Activated T-helper 17 cell treated with anti-CD3 and anti-CD28 coated beads, Interleukin-2, amount 50 U/mL, for 72 hours (primary cell): Measurements from ENCODE around the gene ATL1. TPM values are rescaled to one million over a fixed set of nuclear protein-coding genes. Genes with fewer than 3 reads are reported as not detected.

Experiments used
- ATAC-seq: fragments of 150-1000 bp; cut with Tn5 transposase; replicated peaks from 2 replicates; pipeline ENCODE4 v1.10.0; 2021; ENCODE audit warnings: mild to moderate bottlenecking, moderate library complexity
- H3K27ac Mint-ChIP-seq: one replicate; pipeline ENCODE4 v1.8.0; 2022; ENCODE audit warnings: mixed read lengths
- H3K27me3 Mint-ChIP-seq: one replicate; pipeline ENCODE4 v1.8.0; 2022; ENCODE audit warnings: mixed read lengths
- H3K36me3 Mint-ChIP-seq: one replicate; pipeline ENCODE4 v1.8.0; 2022; ENCODE audit warnings: low read depth, mild to moderate bottlenecking, mixed read lengths
- H3K4me1 Mint-ChIP-seq: one replicate; pipeline ENCODE4 v1.8.0; 2022; ENCODE audit warnings: mixed read lengths
- H3K4me3 Mint-ChIP-seq: one replicate; pipeline ENCODE4 v1.8.0; 2022; ENCODE audit warnings: mild to moderate bottlenecking, mixed read lengths
- H3K9me3 Mint-ChIP-seq: one replicate; pipeline ENCODE4 v1.8.0; 2022; ENCODE audit warnings: mixed read lengths
- total RNA-seq, 2 donors: library from RNA; stranded (reverse); gene quantifications; one replicate each; pipeline ENCODE4 v1.2.3, GENCODE V29; 2022

ATL1 gene
- total RNA-seq, 2 donors from 2014 or later, result 1.4 to 1.8 TPM

- H3K27me3 Mint-ChIP-seq, result no peaks in the 10 kb centered on the region
- H3K36me3 Mint-ChIP-seq, result no peaks in the 10 kb centered on the region
- no peak overlapping the region for H3K27ac Mint-ChIP-seq
- H3K9me3 Mint-ChIP-seq, result no peaks in the 10 kb centered on the region
- peaks cover under 1% of the 10 kb centered on the region for H3K4me1 Mint-ChIP-seq
- ATAC-seq, result no peak
- H3K4me3 Mint-ChIP-seq, result no peak overlapping the region
Observed at GRCh38 chr14:50602035-50602434, 42.1 kb downstream of the ATL1 start.

DNA sequence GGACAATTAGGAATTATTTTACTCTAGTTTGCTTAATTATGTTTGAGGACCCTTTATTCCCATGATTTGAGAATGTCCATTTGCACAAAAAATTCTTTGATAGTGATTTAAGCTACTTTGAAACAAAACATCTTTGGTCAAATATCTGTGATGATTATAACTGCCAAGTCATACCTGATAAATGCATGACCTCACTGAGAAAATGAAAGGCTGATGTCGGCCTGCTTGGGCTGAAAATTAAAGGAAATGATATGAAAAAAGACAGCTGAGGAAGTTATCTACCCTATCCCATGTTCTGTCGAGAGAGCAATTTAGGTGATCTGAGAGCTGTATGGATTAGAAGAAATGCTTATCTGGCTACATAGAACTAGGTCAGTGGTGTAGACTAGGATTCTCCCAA, 43.6 kb downstream of the ATL1 start:
- H3K27ac Mint-ChIP-seq, result no peak overlapping the region
- H3K9me3 Mint-ChIP-seq, result no peaks in the 10 kb centered on the region
- H3K36me3 Mint-ChIP-seq, result no peaks in the 10 kb centered on the region
- H3K4me3 Mint-ChIP-seq, result no peak overlapping the region
- peaks cover 6% of the 10 kb centered on the region for H3K4me1 Mint-ChIP-seq
- no peaks in the 10 kb centered on the region for H3K27me3 Mint-ChIP-seq
- no peak for ATAC-seq

GRCh38 chr14:50605766-50606165, 45.8 kb downstream of the ATL1 start:
- ATAC-seq, result no peak

GRCh38 chr14:50606468-50606867, 46.5 kb downstream of the ATL1 start:
- H3K27ac Mint-ChIP-seq, result no peak overlapping the region
- H3K9me3 Mint-ChIP-seq, result no peaks in the 10 kb centered on the region
- no peak overlapping the region for H3K4me3 Mint-ChIP-seq
- H3K27me3 Mint-ChIP-seq, result peaks cover 4% of the 10 kb centered on the region
- H3K4me1 Mint-ChIP-seq, result peaks cover 6% of the 10 kb centered on the region
- ATAC-seq, result no peak
- H3K36me3 Mint-ChIP-seq, result no peaks in the 10 kb centered on the region

More at GRCh38 chr14:50605766-50606165, 45.8 kb downstream of the ATL1 start:
- Mint-ChIP-seq H3K36me3 (no peaks in the 10 kb centered on the region), H3K27ac (no peak overlapping the region), H3K27me3 (no peaks in the 10 kb centered on the region), H3K4me1 (peaks cover 6% of the 10 kb centered on the region), H3K4me3 (no peak overlapping the region), H3K9me3 (no peaks in the 10 kb centered on the region)

GRCh38 chr14:50607181-50607580, 47.2 kb downstream of the ATL1 start:
- H3K4me1 Mint-ChIP-seq, result peaks cover 6% of the 10 kb centered on the region
- no peak overlapping the region for H3K4me3 Mint-ChIP-seq
- peak; percentile 96 for ATAC-seq
- H3K27me3 Mint-ChIP-seq, result peaks cover 8% of the 10 kb centered on the region
- no peaks in the 10 kb centered on the region for H3K9me3 Mint-ChIP-seq
- H3K27ac Mint-ChIP-seq, result peak overlapping the region; percentile 2
- H3K36me3 Mint-ChIP-seq, result no peaks in the 10 kb centered on the region

DNA sequence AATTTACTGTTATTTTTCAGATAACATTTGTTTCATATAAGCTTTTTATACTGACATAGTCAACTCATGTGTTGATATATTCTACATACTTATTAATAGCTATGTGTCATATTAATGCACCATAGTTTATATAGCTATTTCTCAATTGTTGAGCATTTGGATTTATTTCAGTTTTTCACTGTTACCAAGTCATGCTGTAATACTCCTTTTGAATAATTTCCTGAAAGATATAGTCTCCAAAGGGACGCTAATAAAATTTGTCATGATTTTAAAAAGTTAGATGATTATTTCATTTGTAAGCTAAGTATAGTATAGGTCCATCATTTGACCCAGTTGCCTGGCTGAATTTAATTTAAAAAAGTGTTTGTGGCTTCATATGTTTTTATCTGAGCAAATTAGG, 47.8 kb downstream of the ATL1 start:
- H3K4me3 Mint-ChIP-seq, result no peak overlapping the region
- peaks cover 8% of the 10 kb centered on the region for H3K27me3 Mint-ChIP-seq
- H3K4me1 Mint-ChIP-seq, result peaks cover 6% of the 10 kb centered on the region
- no peaks in the 10 kb centered on the region for H3K36me3 Mint-ChIP-seq
- H3K27ac Mint-ChIP-seq, result no peak overlapping the region
- no peaks in the 10 kb centered on the region for H3K9me3 Mint-ChIP-seq
- no peak for ATAC-seq

GRCh38 chr14:50608302-50608851, 48.4 kb downstream of the ATL1 start:
- Mint-ChIP-seq H3K4me3 (no peak overlapping the region), H3K27ac (no peak overlapping the region), H3K36me3 (no peaks in the 10 kb centered on the region), H3K9me3 (no peaks in the 10 kb centered on the region), H3K27me3 (peaks cover 8% of the 10 kb centered on the region), H3K4me1 (peaks cover 6% of the 10 kb centered on the region)
- no peak for ATAC-seq

DNA sequence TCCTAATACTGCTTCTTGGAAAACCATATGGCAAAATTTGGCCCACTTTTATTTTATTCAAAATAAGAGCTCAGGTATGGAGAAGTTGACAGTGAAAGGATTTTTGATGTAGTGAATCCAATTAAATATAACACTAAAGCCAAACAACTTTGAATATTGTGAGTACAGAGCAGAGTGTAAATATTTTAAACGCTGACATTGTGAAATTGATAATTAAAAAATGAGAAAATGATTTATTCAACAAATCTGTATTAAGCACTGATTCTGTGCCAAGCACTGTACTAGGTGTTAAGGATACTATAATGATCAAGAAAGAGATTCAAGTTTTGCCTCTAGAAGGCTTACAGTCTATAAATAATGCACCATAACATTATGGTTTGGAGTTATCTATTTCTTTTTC, 50.5 kb downstream of the ATL1 start:
- H3K27me3 Mint-ChIP-seq, result peaks cover 8% of the 10 kb centered on the region
- ATAC-seq, result no peak
- peaks cover 6% of the 10 kb centered on the region for H3K4me1 Mint-ChIP-seq
- H3K9me3 Mint-ChIP-seq, result no peaks in the 10 kb centered on the region
- H3K36me3 Mint-ChIP-seq, result no peaks in the 10 kb centered on the region
- H3K27ac Mint-ChIP-seq, result no peak overlapping the region
- H3K4me3 Mint-ChIP-seq, result no peak overlapping the region

DNA sequence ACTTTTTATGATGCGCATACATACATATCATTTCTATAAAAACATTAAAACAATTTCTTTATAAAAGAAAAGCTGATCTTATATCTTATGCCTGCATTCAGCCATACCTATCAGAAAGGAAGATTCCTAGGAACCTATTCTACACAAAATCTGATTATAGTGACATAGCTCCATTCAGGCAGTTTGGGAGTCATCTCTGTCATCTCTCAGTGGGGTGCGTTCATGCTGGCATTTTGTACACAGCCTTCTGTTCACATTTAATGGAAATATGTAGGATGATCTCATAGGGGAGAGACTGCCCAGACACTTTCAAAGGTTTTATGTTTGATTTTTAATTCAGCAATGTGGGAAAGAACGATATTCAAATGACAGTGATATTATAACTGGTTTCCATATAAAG, 52.9 kb downstream of the ATL1 start:
- H3K9me3 Mint-ChIP-seq, result no peaks in the 10 kb centered on the region
- no peak overlapping the region for H3K4me3 Mint-ChIP-seq
- no peaks in the 10 kb centered on the region for H3K4me1 Mint-ChIP-seq
- ATAC-seq, result no peak
- H3K27me3 Mint-ChIP-seq, result peaks cover 8% of the 10 kb centered on the region
- H3K36me3 Mint-ChIP-seq, result no peaks in the 10 kb centered on the region
- no peak overlapping the region for H3K27ac Mint-ChIP-seq

DNA sequence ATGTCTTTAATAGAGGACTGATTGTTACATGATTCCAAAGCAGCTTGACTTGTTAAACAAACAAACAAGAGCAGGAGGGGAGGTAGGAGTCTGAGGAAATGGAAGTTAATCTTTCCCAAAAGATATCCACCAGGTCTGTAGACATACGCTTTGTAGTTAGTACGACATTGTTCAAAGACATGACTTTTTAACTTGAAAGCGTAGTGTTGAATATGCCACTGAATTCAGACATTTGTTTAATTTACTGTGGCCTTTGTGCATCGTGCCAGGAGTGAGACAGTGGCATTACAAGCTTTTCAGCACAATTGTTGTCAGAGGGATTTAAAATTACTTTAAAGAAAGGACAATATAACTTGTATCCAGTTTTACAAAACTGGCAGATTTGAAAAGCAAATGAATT, 55.1 kb downstream of the ATL1 start:
- ATAC-seq, result no peak
- Mint-ChIP-seq H3K27me3 (peaks cover 8% of the 10 kb centered on the region), H3K9me3 (no peaks in the 10 kb centered on the region), H3K4me3 (no peak overlapping the region), H3K36me3 (no peaks in the 10 kb centered on the region), H3K4me1 (no peaks in the 10 kb centered on the region), H3K27ac (no peak overlapping the region)

- H3K27me3 Mint-ChIP-seq, result peaks cover 8% of the 10 kb centered on the region
- no peaks in the 10 kb centered on the region for H3K4me1 Mint-ChIP-seq
- H3K36me3 Mint-ChIP-seq, result no peaks in the 10 kb centered on the region
- no peak overlapping the region for H3K27ac Mint-ChIP-seq
- ATAC-seq, result no peak
- no peak overlapping the region for H3K4me3 Mint-ChIP-seq
- H3K9me3 Mint-ChIP-seq, result no peaks in the 10 kb centered on the region
Observed at GRCh38 chr14:50615552-50615951, 55.6 kb downstream of the ATL1 start.

- no peak for ATAC-seq
- Mint-ChIP-seq H3K4me1 (no peaks in the 10 kb centered on the region), H3K4me3 (no peak overlapping the region), H3K27ac (no peak overlapping the region), H3K9me3 (no peaks in the 10 kb centered on the region), H3K27me3 (peaks cover 6% of the 10 kb centered on the region), H3K36me3 (no peaks in the 10 kb centered on the region)
Observed at GRCh38 chr14:50616275-50616674, 56.3 kb downstream of the ATL1 start.

DNA sequence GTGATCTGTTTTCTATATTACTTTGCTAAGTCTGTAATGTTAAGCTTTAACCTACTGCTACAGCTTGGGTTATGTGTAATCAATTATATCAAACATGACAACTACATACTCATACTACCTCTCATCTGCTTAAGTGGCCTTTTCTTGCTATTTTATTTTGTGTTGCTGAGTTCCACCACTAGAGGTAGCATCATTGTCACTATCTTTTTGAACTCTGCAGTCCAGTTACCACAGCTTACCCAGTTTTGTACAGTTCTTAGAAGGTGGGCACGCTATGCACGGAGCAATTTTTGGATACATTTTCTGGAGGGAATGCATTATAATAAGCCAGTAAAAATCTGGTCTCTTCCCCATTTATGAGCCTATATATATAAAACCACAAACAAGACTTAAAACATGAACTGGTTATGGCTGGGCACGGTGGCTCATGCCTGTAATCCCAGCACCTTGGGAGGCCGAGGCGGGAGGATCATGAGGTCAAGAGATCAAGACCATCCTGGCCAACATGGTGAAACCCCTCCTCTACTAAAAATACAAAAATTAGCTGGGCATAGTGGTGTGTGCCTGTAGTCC, 59.7 kb downstream of the ATL1 start:
- no peak for ATAC-seq
- Mint-ChIP-seq H3K4me3 (no peak overlapping the region), H3K27ac (no peak overlapping the region), H3K9me3 (no peaks in the 10 kb centered on the region), H3K27me3 (no peaks in the 10 kb centered on the region), H3K4me1 (no peaks in the 10 kb centered on the region), H3K36me3 (no peaks in the 10 kb centered on the region)

DNA sequence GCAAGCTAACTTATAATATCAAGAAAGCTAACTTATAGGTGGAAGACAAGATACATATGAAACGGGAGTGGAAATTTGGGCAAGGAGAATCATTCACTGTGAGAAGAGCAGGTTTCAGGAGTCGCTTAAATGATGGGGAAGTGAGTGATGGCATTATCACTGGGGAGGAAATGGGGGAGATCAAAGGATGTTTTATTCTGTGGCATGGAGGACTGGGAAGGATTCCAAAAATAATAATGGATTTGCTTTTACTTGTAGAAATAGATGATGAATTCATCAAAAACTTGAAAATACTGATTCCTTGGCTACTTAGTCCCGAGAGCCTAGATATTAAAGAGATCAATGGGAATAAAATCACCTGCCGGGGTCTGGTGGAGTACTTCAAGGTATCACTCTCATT, 60.4 kb downstream of the ATL1 start:
- no peak overlapping the region for H3K4me3 Mint-ChIP-seq
- H3K36me3 Mint-ChIP-seq, result no peaks in the 10 kb centered on the region
- no peaks in the 10 kb centered on the region for H3K4me1 Mint-ChIP-seq
- H3K27me3 Mint-ChIP-seq, result no peaks in the 10 kb centered on the region
- ATAC-seq, result no peak
- no peak overlapping the region for H3K27ac Mint-ChIP-seq
- H3K9me3 Mint-ChIP-seq, result no peaks in the 10 kb centered on the region

DNA sequence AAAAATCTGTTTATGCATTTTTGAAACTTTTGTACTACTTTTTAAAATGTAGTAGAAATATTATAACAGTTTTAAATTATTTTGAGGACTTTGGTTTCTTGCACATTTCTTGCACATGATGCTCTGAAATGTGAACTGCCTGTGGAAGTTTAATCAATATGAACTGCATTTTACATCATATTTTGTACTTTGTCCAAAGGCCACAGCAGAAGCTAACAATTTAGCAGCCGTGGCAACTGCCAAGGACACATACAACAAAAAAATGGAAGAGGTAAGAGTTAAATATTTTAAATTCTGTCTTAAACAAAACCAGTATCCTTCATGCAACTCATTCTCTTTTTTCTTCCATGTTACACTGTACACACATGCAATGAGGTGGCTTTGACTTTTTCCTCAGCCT, 63.0 kb downstream of the ATL1 start:
- no peaks in the 10 kb centered on the region for H3K27me3 Mint-ChIP-seq
- no peaks in the 10 kb centered on the region for H3K4me1 Mint-ChIP-seq
- H3K36me3 Mint-ChIP-seq, result no peaks in the 10 kb centered on the region
- no peak overlapping the region for H3K27ac Mint-ChIP-seq
- no peaks in the 10 kb centered on the region for H3K9me3 Mint-ChIP-seq
- H3K4me3 Mint-ChIP-seq, result no peak overlapping the region
- no peak for ATAC-seq

GRCh38 chr14:50624447-50624846, 64.5 kb downstream of the ATL1 start:
- Mint-ChIP-seq H3K27ac (no peak overlapping the region), H3K9me3 (no peaks in the 10 kb centered on the region), H3K4me1 (no peaks in the 10 kb centered on the region), H3K27me3 (no peaks in the 10 kb centered on the region), H3K4me3 (no peak overlapping the region), H3K36me3 (no peaks in the 10 kb centered on the region)
- no peak for ATAC-seq
